H1 (cell line): ENCODE measurements around the gene CEACAM16. TPM values are rescaled to one million over a fixed set of nuclear protein-coding genes. Genes with fewer than 3 reads are reported as not detected.

Experiments
- CHD2 ChIP-seq: IDR thresholded peaks from 2 replicates; pipeline ENCODE4 v1.6.1; 2012; ENCODE audit warnings: low read length, improper control_type of control experiment
- JUN ChIP-seq: IDR thresholded peaks from 2 replicates; pipeline ENCODE4 v1.6.1; 2011; ENCODE audit warnings: low read depth, mild to moderate bottlenecking, improper control_type of control experiment, low read length
- SAP30 ChIP-seq: fragments of 300-600 bp; sonication (generic); IDR thresholded peaks from 2 replicates; pipeline ENCODE4 v1.7.1; 2012; ENCODE audit warnings: low read length, moderate library complexity, mild to moderate bottlenecking, inconsistent platforms; ENCODE audit not compliant: insufficient read depth, insufficient replicate concordance
- SIRT6 ChIP-seq: IDR thresholded peaks from one replicate; pipeline ENCODE4 v1.7.1; 2012; ENCODE audit warnings: low read length, inconsistent platforms
- TEAD4 ChIP-seq: IDR thresholded peaks from 2 replicates; pipeline ENCODE4 v1.6.1; 2012; ENCODE audit warnings: low read depth, low read length, inconsistent platforms, mixed read lengths
- YY1 ChIP-seq: IDR thresholded peaks from 2 replicates; pipeline ENCODE4 v1.6.1; 2011; ENCODE audit warnings: low read depth, mild to moderate bottlenecking, low read length
- polyA plus RNA-seq, 7 experiments: library from polyadenylated mRNA; depleted of rRNA in 3 of 7; stranded (reverse) in 5 of 7; unstranded in 2 of 7; fragments of >200 nt in 5 of 7; fragments of 200-250 nt in 2 of 7; gene quantifications; 1 replicate in 5 of 7; 2 replicates in 1 of 7; 4 replicates in 1 of 7; pipeline versions ENCODE4 v1.2.1 to v1.2.3, GENCODE V29; 2011 to 2013; ENCODE audit warnings: missing spikeins in 2 of 7, mixed read lengths in 2 of 7
- total RNA-seq: library from RNA; stranded (reverse); fragmentation: NEBNext Ultra II Directional; extraction: Animal tissue kit (Norgen Biotek cat#: 25700); gene quantifications from 2 replicates; pipeline ENCODE4 v1.2.1, GENCODE V29; 2021

CEACAM16 gene
- total and polyA plus RNA-seq, 2 of the 8 experiments (the other 6 are each of a cell fraction or from before 2014, with no cell fraction given), result not detected

GRCh38 chr19:44694184-44694579, 4.8 kb upstream of the CEACAM16 start (continued):
- TF ChIP-seq SAP30, result no peak
- TF ChIP-seq YY1, result no peak
- no peak for TF ChIP-seq JUN
- no peak for TF ChIP-seq SIRT6
- no peak for TF ChIP-seq TEAD4
- TF ChIP-seq CHD2, result no peak
